CD4-positive, alpha-beta T cell treated with Interleukin-6 at 100 ng/mL for 8 hours (primary cell): ENCODE data around the gene PPP1R12C.

Experiments used
- DNase-seq: peaks from one replicate; pipeline ENCODE4 v3.0.0-alpha.2; 2020; ENCODE audit warnings: mixed read lengths, low spot score

PPP1R12C gene

GRCh38 chr19:55146705-55147273 lies 29.4 kb upstream of the PPP1R12C start:
- no peak for DNase-seq

GRCh38 chr19:55146078-55146704 lies 28.8 kb upstream of the PPP1R12C start:
- DNase-seq, result no peak

- no peak for DNase-seq
Measured at GRCh38 chr19:55145232-55145631, 27.8 kb upstream of the PPP1R12C start.

GRCh38 chr19:55141696-55142095 lies 24.3 kb upstream of the PPP1R12C start:
- no peak for DNase-seq

- no peak for DNase-seq
Measured at GRCh38 chr19:55137915-55138314, 20.5 kb upstream of the PPP1R12C start.

GRCh38 chr19:55136399-55137102 lies 19.1 kb upstream of the PPP1R12C start:
- no peak for DNase-seq

GRCh38 chr19:55134736-55135135 lies 17.3 kb upstream of the PPP1R12C start:
- no peak for DNase-seq

GRCh38 chr19:55133639-55134444 lies 16.4 kb upstream of the PPP1R12C start:
- no peak for DNase-seq

- no peak for DNase-seq
Measured at GRCh38 chr19:55132453-55133129, 15.2 kb upstream of the PPP1R12C start.

GRCh38 chr19:55131421-55131820 lies 14.0 kb upstream of the PPP1R12C start:
- DNase-seq, result no peak

GRCh38 chr19:55119053-55119452 lies 1.6 kb upstream of the PPP1R12C start:
- no peak for DNase-seq

GRCh38 chr19:55118401-55118991 lies 1.1 kb upstream of the PPP1R12C start:
- DNase-seq, result no peak

- DNase-seq, result peak; percentile 98
Measured at GRCh38 chr19:55117663-55118391, 390 bp upstream of the PPP1R12C start.

GRCh38 chr19:55116232-55116858 lies 1.1 kb downstream of the PPP1R12C start:
- peak; percentile 54 for DNase-seq

GRCh38 chr19:55115446-55116065 lies 1.9 kb downstream of the PPP1R12C start:
- no peak for DNase-seq

GRCh38 chr19:55114566-55115145 lies 2.8 kb downstream of the PPP1R12C start:
- DNase-seq, result no peak

GRCh38 chr19:55113570-55114039 lies 3.8 kb downstream of the PPP1R12C start:
- no peak for DNase-seq

- DNase-seq, result no peak
Measured at GRCh38 chr19:55112777-55113569, 4.5 kb downstream of the PPP1R12C start.
